Calu3 (cell line): ENCODE results near the gene TFF3. TPM values are rescaled to one million over a fixed set of nuclear protein-coding genes. Genes with fewer than 3 reads are reported as not detected.

ENCODE experiments used
- BruUV-seq: library from RNA; stranded (reverse); fragments of 400-500 nt; replicated peaks from 2 replicates; lab custom pipeline; 2021; lab: Mats Ljungman, UMichigan
- CTCF ChIA-PET: fragments of 300-600 bp; sonication (Branson Sonifier 250); formaldehyde crosslinking; loops from one replicate; lab custom pipeline; 2022; ENCODE audit warnings: antibody characterized with exemption; lab: Charles Lee
- DNase-seq: peaks from one replicate; pipeline ENCODE4 v3.0.0; 2022
- H3K27ac Mint-ChIP-seq: one replicate; pipeline ENCODE4 v1.8.0; 2022; ENCODE audit warnings: mixed read lengths; ENCODE audit not compliant: unreplicated experiment
- H3K27me3 Mint-ChIP-seq: one replicate; pipeline ENCODE4 v1.8.0; 2022; ENCODE audit warnings: mixed read lengths; ENCODE audit not compliant: unreplicated experiment
- H3K36me3 Mint-ChIP-seq: one replicate; pipeline ENCODE4 v1.8.0; 2022; ENCODE audit warnings: mild to moderate bottlenecking, moderate library complexity, mixed read lengths; ENCODE audit not compliant: insufficient read depth, unreplicated experiment
- H3K4me1 Mint-ChIP-seq: one replicate; pipeline ENCODE4 v1.8.0; 2022; ENCODE audit warnings: mild to moderate bottlenecking, low read depth, mixed read lengths; ENCODE audit not compliant: unreplicated experiment
- H3K4me3 Mint-ChIP-seq: one replicate; pipeline ENCODE4 v1.8.0; 2022; ENCODE audit warnings: mild to moderate bottlenecking, low read depth, moderate library complexity, mixed read lengths; ENCODE audit not compliant: unreplicated experiment
- H3K9me3 Mint-ChIP-seq: one replicate; pipeline ENCODE4 v1.8.0; 2022; ENCODE audit warnings: low read depth, mixed read lengths; ENCODE audit not compliant: unreplicated experiment
- intact Hi-C: fragments of 100-400 bp; cut with micrococcal nuclease; formaldehyde crosslinking; loops from one replicate; pipeline ENCODE4 v1.10.0; 2022; ENCODE audit not compliant: unreplicated experiment
- total RNA-seq: library from RNA; stranded (reverse); gene quantifications from 2 replicates; pipeline ENCODE4 v1.2.3, GENCODE V29; 2022
- TF ChIP-seq, protein P1 (sequence below): fragments of 200-600 bp; IDR thresholded peaks from one replicate; pipeline ENCODE4 v1.8.0; 2022; ENCODE audit warnings: antibody characterized with exemption; ENCODE audit not compliant: unreplicated experiment

TFF3 gene
- total RNA-seq, 1 experiment from 2014 or later: not detected

- DNase-seq: no peak
- no peaks in the 10 kb centered on the region for H3K9me3 Mint-ChIP-seq
- no peaks in the 10 kb centered on the region for H3K36me3 Mint-ChIP-seq
- intact Hi-C loops: no loop called here
- no peak overlapping the region for H3K4me3 Mint-ChIP-seq
- H3K27me3 Mint-ChIP-seq: peaks cover 38% of the 10 kb centered on the region
- H3K4me1 Mint-ChIP-seq: no peaks in the 10 kb centered on the region
- BruUV-seq: no TSS peak
- no peak overlapping the region for H3K27ac Mint-ChIP-seq
- CTCF ChIA-PET: interaction anchor here (0.6 kb wide), 1 partner anchor 10 kb away, joined by 10 read pairs; no protein-coding TSS in a partner anchor
- TF ChIP-seq, protein P1, sequence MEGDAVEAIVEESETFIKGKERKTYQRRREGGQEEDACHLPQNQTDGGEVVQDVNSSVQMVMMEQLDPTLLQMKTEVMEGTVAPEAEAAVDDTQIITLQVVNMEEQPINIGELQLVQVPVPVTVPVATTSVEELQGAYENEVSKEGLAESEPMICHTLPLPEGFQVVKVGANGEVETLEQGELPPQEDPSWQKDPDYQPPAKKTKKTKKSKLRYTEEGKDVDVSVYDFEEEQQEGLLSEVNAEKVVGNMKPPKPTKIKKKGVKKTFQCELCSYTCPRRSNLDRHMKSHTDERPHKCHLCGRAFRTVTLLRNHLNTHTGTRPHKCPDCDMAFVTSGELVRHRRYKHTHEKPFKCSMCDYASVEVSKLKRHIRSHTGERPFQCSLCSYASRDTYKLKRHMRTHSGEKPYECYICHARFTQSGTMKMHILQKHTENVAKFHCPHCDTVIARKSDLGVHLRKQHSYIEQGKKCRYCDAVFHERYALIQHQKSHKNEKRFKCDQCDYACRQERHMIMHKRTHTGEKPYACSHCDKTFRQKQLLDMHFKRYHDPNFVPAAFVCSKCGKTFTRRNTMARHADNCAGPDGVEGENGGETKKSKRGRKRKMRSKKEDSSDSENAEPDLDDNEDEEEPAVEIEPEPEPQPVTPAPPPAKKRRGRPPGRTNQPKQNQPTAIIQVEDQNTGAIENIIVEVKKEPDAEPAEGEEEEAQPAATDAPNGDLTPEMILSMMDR: no peak
These were observed 4.2 kb upstream of the TFF3 start for GRCh38 chr21:42319376-42319775.

GRCh38 chr21:42317826-42318746 lies 2.9 kb upstream of the TFF3 start:
- CTCF ChIA-PET: no interaction called here
- no TSS peak for BruUV-seq
- no peak overlapping the region for H3K4me3 Mint-ChIP-seq
- TF ChIP-seq, protein P1: no peak
- H3K27me3 Mint-ChIP-seq: peaks cover 25% of the 10 kb centered on the region
- H3K27ac Mint-ChIP-seq: no peak overlapping the region
- DNase-seq: no peak
- H3K9me3 Mint-ChIP-seq: no peaks in the 10 kb centered on the region
- no peaks in the 10 kb centered on the region for H3K36me3 Mint-ChIP-seq
- intact Hi-C loops: no loop called here
- H3K4me1 Mint-ChIP-seq: no peaks in the 10 kb centered on the region

- H3K36me3 Mint-ChIP-seq: no peaks in the 10 kb centered on the region
- BruUV-seq: no TSS peak
- no peaks in the 10 kb centered on the region for H3K4me1 Mint-ChIP-seq
- H3K27ac Mint-ChIP-seq: no peak overlapping the region
- H3K27me3 Mint-ChIP-seq: peaks cover 17% of the 10 kb centered on the region
- no peak for DNase-seq
- H3K4me3 Mint-ChIP-seq: no peak overlapping the region
- CTCF ChIA-PET: no interaction called here
- TF ChIP-seq, protein P1: no peak
- no peaks in the 10 kb centered on the region for H3K9me3 Mint-ChIP-seq
- intact Hi-C loops: no loop called here
These were observed 2.1 kb upstream of the TFF3 start for GRCh38 chr21:42317341-42317741.

- Mint-ChIP-seq H3K36me3 (no peaks in the 10 kb centered on the region), H3K9me3 (no peaks in the 10 kb centered on the region), H3K27ac (no peak overlapping the region), H3K4me1 (no peaks in the 10 kb centered on the region), H3K4me3 (no peak overlapping the region), H3K27me3 (peaks cover 13% of the 10 kb centered on the region)
- BruUV-seq: no TSS peak
- no peak for DNase-seq
- CTCF ChIA-PET: no interaction called here
- TF ChIP-seq, protein P1: no peak
- intact Hi-C loops: no loop called here
These were observed 1.7 kb upstream of the TFF3 start for GRCh38 chr21:42316891-42317290.
